ENCODE results near the gene TTC23. TPM values are rescaled to one million over a fixed set of nuclear protein-coding genes. Genes with fewer than 3 reads are reported as not detected.
"Not testable (repeated sequence)": the region's sequence is repeated elsewhere in the genome, so short reads cannot be mapped to it uniquely, and the experiment has no call there.

Gene TTC23
- total and polyA plus RNA-seq, 5 donors from 2014 or later, result 0.56 to 0.67 (median 0.60) TPM; not detected in 2

DNA sequence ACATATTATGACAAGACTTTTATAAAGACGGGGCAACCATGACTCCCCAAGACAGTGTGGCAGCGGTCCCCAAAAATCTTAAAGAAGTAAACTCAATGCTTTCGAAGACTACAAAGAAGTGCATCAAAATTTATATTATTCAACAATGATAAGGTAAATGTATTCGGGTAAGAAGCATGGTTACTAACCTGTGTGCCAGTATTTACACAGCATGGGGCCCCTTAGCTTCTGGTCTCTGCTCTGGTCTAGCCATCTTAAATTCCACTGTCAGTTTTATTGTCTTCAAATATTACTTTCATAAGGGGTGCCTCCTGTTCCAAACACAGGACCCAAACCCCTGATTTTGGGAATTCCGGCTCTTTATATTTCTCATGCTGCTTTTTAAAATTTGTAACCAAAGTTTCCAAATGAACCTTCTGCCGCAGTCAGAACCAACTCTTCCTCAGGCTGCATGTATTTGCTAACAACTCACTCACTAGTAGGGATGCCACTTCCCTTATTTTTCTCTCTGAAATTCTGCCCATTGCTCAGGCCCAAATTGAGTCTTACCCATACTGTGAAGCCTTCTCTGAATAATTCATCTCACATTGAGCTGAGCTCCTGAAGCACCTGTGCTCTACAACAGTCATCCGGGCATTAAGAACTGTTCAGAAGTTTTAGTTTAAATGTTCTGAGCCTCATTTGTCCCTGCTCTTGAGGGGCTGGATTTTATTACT, 1.2 kb downstream of the TTC23 start:
- Mint-ChIP-seq H3K27ac (no peak overlapping the region), H3K4me3 (no peak overlapping the region)

DNA sequence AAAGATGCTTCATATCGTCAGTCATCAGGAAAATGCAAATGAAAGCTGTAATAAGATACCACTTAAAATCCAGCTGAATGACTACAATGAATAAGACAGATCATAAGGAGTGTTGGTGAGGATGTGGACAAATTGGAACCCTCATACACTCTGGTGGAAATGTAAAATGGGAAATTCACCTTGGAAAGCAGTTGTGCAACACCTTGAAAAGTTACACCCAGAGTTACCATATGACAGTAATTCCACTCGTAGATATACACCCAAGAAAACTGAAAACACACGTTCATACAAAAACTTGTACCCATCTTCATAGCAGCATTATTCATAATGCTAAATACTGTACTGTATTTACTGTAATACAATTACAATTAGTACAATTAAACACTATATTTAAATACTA, 2.3 kb downstream of the TTC23 start:
- no peak for ATAC-seq (ENCODE audit: low read depth in 2 of 2)
- Histone ChIP-seq H3K4me3 (ENCODE audit: low read depth, low read length) (no peak overlapping the region), H3K27me3 (ENCODE audit: control insufficient read depth, insufficient read depth, low read length) (no peaks in the 10 kb centered on the region), H3K36me3 (ENCODE audit: control insufficient read depth, insufficient read depth, low read length) (no peaks in the 10 kb centered on the region), H3K27ac (ENCODE audit: insufficient read depth, low read length, poor library complexity, severe bottlenecking) (no peak overlapping the region), H3K4me1 (ENCODE audit: control insufficient read depth, insufficient read depth, low read length, poor library complexity, severe bottlenecking) (peaks cover 7% of the 10 kb centered on the region), H3K9me3 (ENCODE audit: control insufficient read depth in 2 of 2, low read length in 2 of 2) (peaks cover 0 to 4% of the 10 kb centered on the region in 2 experiments)
- Mint-ChIP-seq H3K27me3 (peaks cover 18% of the 10 kb centered on the region), H3K4me1 (peaks cover 9 to 12% (median 11%) of the 10 kb centered on the region in 4 donors), H3K27ac (peak overlapping the region in 1 of 3 donors; percentile 66), H3K9me3 (peaks cover 0 to 6% (median 2%) of the 10 kb centered on the region in 7 donors), H3K4me3 (no peak overlapping the region), H3K36me3 (no peaks in the 10 kb centered on the region)
- DNase-seq, result no peak

More for the DNA sequence above, 1.2 kb downstream of the TTC23 start:
- no peak for DNase-seq
- Histone ChIP-seq H3K36me3 (ENCODE audit: control insufficient read depth, insufficient read depth, low read length) (no peaks in the 10 kb centered on the region), H3K27ac (ENCODE audit: insufficient read depth, low read length, poor library complexity, severe bottlenecking) (no peak overlapping the region), H3K27me3 (ENCODE audit: control insufficient read depth, insufficient read depth, low read length) (no peaks in the 10 kb centered on the region), H3K9me3 (ENCODE audit: control insufficient read depth in 2 of 2, low read length in 2 of 2) (peaks cover 0 to 4% of the 10 kb centered on the region in 2 experiments), H3K4me3 (ENCODE audit: low read depth, low read length) (no peak overlapping the region), H3K4me1 (ENCODE audit: control insufficient read depth, insufficient read depth, low read length, poor library complexity, severe bottlenecking) (peaks cover 17% of the 10 kb centered on the region)
- peaks cover 10% of the 10 kb centered on the region for H3K27me3 Mint-ChIP-seq
- H3K4me1 Mint-ChIP-seq, result peaks cover 10 to 21% (median 19%) of the 10 kb centered on the region in 4 donors
- peaks cover 0 to 6% (median 0%) of the 10 kb centered on the region in 7 donors for H3K9me3 Mint-ChIP-seq
- no peaks in the 10 kb centered on the region for H3K36me3 Mint-ChIP-seq
- no peak for ATAC-seq (ENCODE audit: low read depth in 2 of 2)

DNA sequence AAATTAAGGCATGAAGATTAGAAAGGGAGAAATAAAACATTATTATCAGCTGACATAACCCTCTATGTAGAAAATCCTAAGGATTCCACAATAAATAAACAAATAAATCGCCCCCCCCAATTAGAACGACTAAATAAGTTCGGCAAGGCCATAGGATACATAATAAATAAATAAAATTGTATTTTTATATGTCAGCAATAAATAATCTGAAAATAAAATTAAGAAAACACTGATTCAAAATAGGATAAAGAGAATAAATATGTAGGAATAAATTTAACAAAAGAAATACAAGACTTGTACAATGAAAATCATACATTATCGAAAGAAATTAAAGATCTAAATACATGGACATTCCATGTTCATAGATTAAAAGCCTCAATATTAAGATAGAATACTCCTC, 5.1 kb downstream of the TTC23 start:
- H3K4me1 Mint-ChIP-seq, result peaks cover 0 to 2% (median 0%) of the 10 kb centered on the region in 4 donors
- no peak overlapping the region for H3K27ac Mint-ChIP-seq
- no peak overlapping the region for H3K4me3 Mint-ChIP-seq
- Histone ChIP-seq H3K27me3 (ENCODE audit: control insufficient read depth, insufficient read depth, low read length) (no peaks in the 10 kb centered on the region), H3K9me3 (ENCODE audit: control insufficient read depth in 2 of 2, low read length in 2 of 2) (no peaks in the 10 kb centered on the region), H3K4me1 (ENCODE audit: control insufficient read depth, insufficient read depth, low read length, poor library complexity, severe bottlenecking) (no peaks in the 10 kb centered on the region), H3K27ac (ENCODE audit: insufficient read depth, low read length, poor library complexity, severe bottlenecking) (no peak overlapping the region), H3K36me3 (ENCODE audit: control insufficient read depth, insufficient read depth, low read length) (no peaks in the 10 kb centered on the region), H3K4me3 (ENCODE audit: low read depth, low read length) (no peak overlapping the region)
- DNase-seq (no peak), ATAC-seq (ENCODE audit: low read depth in 2 of 2) (no peak)
- no peaks in the 10 kb centered on the region for H3K36me3 Mint-ChIP-seq
- H3K27me3 Mint-ChIP-seq, result peaks cover 14% of the 10 kb centered on the region
- H3K9me3 Mint-ChIP-seq, result peaks cover 0 to 2% (median 0%) of the 10 kb centered on the region in 7 donors

GRCh38 chr15:99241752-99242151, 7.6 kb downstream of the TTC23 start:
- H3K36me3 ChIP-seq (ENCODE audit: control insufficient read depth, insufficient read depth, low read length), result no peaks in the 10 kb centered on the region
- Mint-ChIP-seq H3K4me1 (peaks cover 0 to 2% (median 0%) of the 10 kb centered on the region in 4 donors), H3K9me3 (peaks cover 0 to 2% (median 0%) of the 10 kb centered on the region in 7 donors), H3K36me3 (peaks cover 4% of the 10 kb centered on the region), H3K27ac (no peak overlapping the region), H3K4me3 (no peak overlapping the region), H3K27me3 (peaks cover 14% of the 10 kb centered on the region)
- no peaks in the 10 kb centered on the region for H3K27me3 ChIP-seq (ENCODE audit: control insufficient read depth, insufficient read depth, low read length)
- ATAC-seq (ENCODE audit: low read depth in 2 of 2) (no peak), DNase-seq (no peak)
- H3K4me1 ChIP-seq (ENCODE audit: control insufficient read depth, insufficient read depth, low read length, poor library complexity, severe bottlenecking), result no peaks in the 10 kb centered on the region
- H3K4me3 ChIP-seq (ENCODE audit: low read depth, low read length), result no peak overlapping the region
- H3K9me3 ChIP-seq (ENCODE audit: control insufficient read depth in 2 of 2, low read length in 2 of 2), result no peaks in the 10 kb centered on the region
- H3K27ac ChIP-seq (ENCODE audit: insufficient read depth, low read length, poor library complexity, severe bottlenecking), result no peak overlapping the region

GRCh38 chr15:99239545-99240198, 9.7 kb downstream of the TTC23 start:
- Mint-ChIP-seq H3K9me3 (peaks cover 0 to 2% (median 0%) of the 10 kb centered on the region in 7 donors), H3K4me1 (peaks cover 0 to 2% (median 0%) of the 10 kb centered on the region in 4 donors), H3K4me3 (no peak overlapping the region), H3K36me3 (peaks cover 4% of the 10 kb centered on the region), H3K27ac (no peak overlapping the region), H3K27me3 (peaks cover 8% of the 10 kb centered on the region)
- Histone ChIP-seq H3K36me3 (ENCODE audit: control insufficient read depth, insufficient read depth, low read length) (no peaks in the 10 kb centered on the region), H3K9me3 (ENCODE audit: control insufficient read depth in 2 of 2, low read length in 2 of 2) (no peaks in the 10 kb centered on the region), H3K27me3 (ENCODE audit: control insufficient read depth, insufficient read depth, low read length) (no peaks in the 10 kb centered on the region), H3K4me3 (ENCODE audit: low read depth, low read length) (no peak overlapping the region), H3K27ac (ENCODE audit: insufficient read depth, low read length, poor library complexity, severe bottlenecking) (no peak overlapping the region), H3K4me1 (ENCODE audit: control insufficient read depth, insufficient read depth, low read length, poor library complexity, severe bottlenecking) (no peaks in the 10 kb centered on the region)
- ATAC-seq (ENCODE audit: low read depth in 2 of 2) (no peak), DNase-seq (no peak)

DNA sequence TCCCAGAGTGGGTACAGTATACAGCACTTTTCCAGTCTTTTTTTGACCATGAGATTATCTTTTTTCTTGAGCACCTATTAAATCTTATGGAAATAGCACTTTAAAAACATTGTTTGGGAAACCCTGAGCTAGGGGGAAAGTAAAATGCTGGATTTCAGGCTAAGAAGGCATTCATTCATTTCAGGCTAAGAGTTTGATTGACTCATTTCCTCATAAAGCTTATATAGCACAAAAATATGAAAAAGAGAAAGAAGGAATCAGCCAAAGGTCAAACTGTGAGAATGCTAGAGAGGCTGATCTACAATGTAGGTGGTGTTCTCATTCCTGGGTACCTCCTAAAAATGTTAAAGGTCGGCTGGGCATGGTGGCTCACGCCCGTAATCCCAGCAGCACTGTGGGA, 10.5 kb downstream of the TTC23 start:
- H3K27me3 ChIP-seq (ENCODE audit: control insufficient read depth, insufficient read depth, low read length), result no peaks in the 10 kb centered on the region
- peaks cover 4% of the 10 kb centered on the region for H3K36me3 Mint-ChIP-seq
- ATAC-seq (ENCODE audit: low read depth in 2 of 2) (no peak), DNase-seq (no peak)
- peaks cover 0 to 2% (median 0%) of the 10 kb centered on the region in 7 donors for H3K9me3 Mint-ChIP-seq
- no peaks in the 10 kb centered on the region for H3K36me3 ChIP-seq (ENCODE audit: control insufficient read depth, insufficient read depth, low read length)
- H3K4me1 Mint-ChIP-seq, result peaks cover 0 to 2% (median 0%) of the 10 kb centered on the region in 4 donors
- H3K4me1 ChIP-seq (ENCODE audit: control insufficient read depth, insufficient read depth, low read length, poor library complexity, severe bottlenecking), result no peaks in the 10 kb centered on the region
- H3K27ac ChIP-seq (ENCODE audit: insufficient read depth, low read length, poor library complexity, severe bottlenecking), result no peak overlapping the region
- no peak overlapping the region for H3K4me3 ChIP-seq (ENCODE audit: low read depth, low read length)
- no peak overlapping the region for H3K27ac Mint-ChIP-seq
- no peak overlapping the region for H3K4me3 Mint-ChIP-seq
- peaks cover 8% of the 10 kb centered on the region for H3K27me3 Mint-ChIP-seq
- H3K9me3 ChIP-seq (ENCODE audit: control insufficient read depth in 2 of 2, low read length in 2 of 2), result no peaks in the 10 kb centered on the region

DNA sequence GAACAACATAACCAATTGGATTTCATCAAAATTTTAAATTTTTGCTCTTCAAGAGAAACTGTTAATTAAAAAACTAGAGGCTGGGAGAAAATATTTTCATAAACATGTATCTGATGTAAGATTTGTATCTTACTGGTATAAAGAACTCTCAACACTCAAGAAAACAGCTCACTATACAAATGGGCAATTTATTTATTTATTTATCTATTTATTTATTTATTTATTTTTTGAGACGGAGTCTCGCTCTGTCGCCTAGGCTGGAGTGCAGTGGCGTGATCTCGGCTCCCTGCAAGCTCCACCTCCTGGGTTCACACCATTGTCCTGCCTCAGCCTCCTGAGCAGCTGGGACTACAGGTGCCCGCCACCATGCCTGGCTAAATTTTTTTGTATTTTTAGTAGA, 15.2 kb downstream of the TTC23 start:
- not testable (repeated sequence) for H3K9me3 ChIP-seq (ENCODE audit: control insufficient read depth in 2 of 2, low read length in 2 of 2); H3K27ac ChIP-seq (ENCODE audit: insufficient read depth, low read length, poor library complexity, severe bottlenecking); DNase-seq; H3K27me3 ChIP-seq (ENCODE audit: control insufficient read depth, insufficient read depth, low read length); H3K36me3 Mint-ChIP-seq; H3K4me3 Mint-ChIP-seq; H3K27me3 Mint-ChIP-seq; H3K4me3 ChIP-seq (ENCODE audit: low read depth, low read length); H3K9me3 Mint-ChIP-seq; H3K4me1 Mint-ChIP-seq; ATAC-seq (ENCODE audit: low read depth in 2 of 2); H3K36me3 ChIP-seq (ENCODE audit: control insufficient read depth, insufficient read depth, low read length); H3K4me1 ChIP-seq (ENCODE audit: control insufficient read depth, insufficient read depth, low read length, poor library complexity, severe bottlenecking); H3K27ac Mint-ChIP-seq
